ENCODE results near the gene EPB41. TPM values are rescaled to one million over a fixed set of nuclear protein-coding genes. Genes with fewer than 3 reads are reported as not detected.

Gene EPB41
- total RNA-seq, 4 donors from 2014 or later, result 110 to 183 (median 126) TPM

GRCh38 chr1:28893403-28894102 is 20.8 kb upstream of the EPB41 start:
- H3K9me3 ChIP-seq, result no peaks in the 10 kb centered on the region
- H3K36me3 ChIP-seq, result peaks cover 0 to 8% (median 0%) of the 10 kb centered on the region in 3 donors
- H3K4me3 ChIP-seq, result no peak overlapping the region
- peaks cover 0 to 4% (median 0%) of the 10 kb centered on the region in 4 donors for H3K4me1 ChIP-seq
- no peak overlapping the region for H3K27ac ChIP-seq
- TF ChIP-seq CTCF (IDR thresholded peaks at IDR 0.05) (peak in 3 of 6 experiments; percentile 3 to 21 (median 8)), POLR2A (IDR thresholded peaks at IDR 0.05) (no peak)
- DNase-seq, result no peak
- H3K27me3 ChIP-seq, result no peaks in the 10 kb centered on the region

DNA sequence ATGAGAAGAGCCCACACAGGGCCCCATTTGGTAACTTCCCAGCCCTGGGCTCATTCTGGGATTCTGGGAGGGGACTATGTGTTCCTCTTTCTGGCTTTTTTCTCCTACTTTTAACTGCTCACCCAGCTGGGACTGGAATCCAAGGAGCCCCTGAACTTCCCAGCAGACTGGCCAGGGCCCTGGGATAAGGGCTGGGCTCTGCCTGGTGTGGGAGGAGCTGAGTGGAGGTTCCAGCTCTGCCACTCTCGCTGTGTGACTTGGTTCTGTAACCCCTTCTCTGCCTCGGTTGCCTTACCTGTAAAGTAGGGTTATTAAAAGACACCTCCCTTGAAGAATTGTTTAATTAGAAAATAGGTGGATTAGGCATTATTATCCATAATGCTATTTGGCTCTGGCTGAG is 19.6 kb upstream of the EPB41 start:
- Histone ChIP-seq H3K9me3 (no peaks in the 10 kb centered on the region), H3K27ac (no peak overlapping the region), H3K36me3 (peaks cover 0 to 8% (median 0%) of the 10 kb centered on the region in 3 donors), H3K4me1 (peaks cover 0 to 4% (median 0%) of the 10 kb centered on the region in 4 donors), H3K27me3 (no peaks in the 10 kb centered on the region), H3K4me3 (no peak overlapping the region)
- DNase-seq, result no peak
- no peak for TF ChIP-seq CTCF (IDR thresholded peaks at IDR 0.05)

DNA sequence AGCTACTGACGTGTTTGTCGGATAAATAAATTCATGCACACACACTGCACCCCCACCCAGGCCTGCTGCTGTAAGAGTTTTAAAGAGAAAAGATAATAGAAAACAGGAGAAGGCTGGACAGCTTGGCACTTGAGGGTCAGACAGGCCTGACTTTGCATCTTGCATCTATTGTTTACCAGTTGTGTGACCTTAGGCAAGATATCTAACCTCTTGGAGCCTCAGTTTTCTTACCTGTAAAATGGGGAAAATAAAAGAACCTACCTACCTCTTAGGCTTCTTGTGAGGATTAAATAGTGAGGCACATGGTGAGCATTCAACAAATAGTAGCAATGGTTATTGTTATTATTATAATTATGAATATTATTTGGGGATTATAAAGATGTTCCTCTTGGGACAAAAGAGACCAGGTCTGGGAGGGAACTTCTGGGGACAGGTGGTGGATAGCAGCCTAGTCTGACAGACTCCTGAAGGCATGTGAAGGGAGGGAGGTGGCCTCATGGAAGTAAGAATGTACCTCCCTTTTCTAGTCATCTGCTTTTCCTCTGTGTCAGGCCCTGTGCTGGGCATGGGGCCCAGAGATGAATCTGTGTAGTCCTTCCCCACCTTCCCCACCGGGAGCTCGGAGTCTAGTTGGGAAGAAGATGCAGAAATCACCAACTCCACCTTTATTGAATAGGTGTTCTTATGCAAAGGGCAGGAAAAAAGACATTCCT is 18.3 kb upstream of the EPB41 start:
- TF ChIP-seq CTCF (IDR thresholded peaks at IDR 0.05) (no peak), POLR2A (IDR thresholded peaks at IDR 0.05) (no peak)
- H3K27ac ChIP-seq, result no peak overlapping the region
- no peaks in the 10 kb centered on the region for H3K27me3 ChIP-seq
- no peak overlapping the region for H3K4me3 ChIP-seq
- no peaks in the 10 kb centered on the region for H3K9me3 ChIP-seq
- H3K4me1 ChIP-seq, result peaks cover 0 to 4% (median 0%) of the 10 kb centered on the region in 4 donors
- DNase-seq, result no peak
- H3K36me3 ChIP-seq, result peaks cover 0 to 8% (median 0%) of the 10 kb centered on the region in 3 donors

- peaks cover 0 to 4% (median 0%) of the 10 kb centered on the region in 4 donors for H3K4me1 ChIP-seq
- H3K9me3 ChIP-seq, result no peaks in the 10 kb centered on the region
- TF ChIP-seq POLR2A (IDR thresholded peaks at IDR 0.05) (no peak), CTCF (IDR thresholded peaks at IDR 0.05) (no peak)
- H3K4me3 ChIP-seq, result no peak overlapping the region
- no peaks in the 10 kb centered on the region for H3K27me3 ChIP-seq
- no peak for DNase-seq
- peaks cover 0 to 8% (median 0%) of the 10 kb centered on the region in 3 donors for H3K36me3 ChIP-seq
- no peak overlapping the region for H3K27ac ChIP-seq
Observed at GRCh38 chr1:28896609-28896986, 17.8 kb upstream of the EPB41 start.

DNA sequence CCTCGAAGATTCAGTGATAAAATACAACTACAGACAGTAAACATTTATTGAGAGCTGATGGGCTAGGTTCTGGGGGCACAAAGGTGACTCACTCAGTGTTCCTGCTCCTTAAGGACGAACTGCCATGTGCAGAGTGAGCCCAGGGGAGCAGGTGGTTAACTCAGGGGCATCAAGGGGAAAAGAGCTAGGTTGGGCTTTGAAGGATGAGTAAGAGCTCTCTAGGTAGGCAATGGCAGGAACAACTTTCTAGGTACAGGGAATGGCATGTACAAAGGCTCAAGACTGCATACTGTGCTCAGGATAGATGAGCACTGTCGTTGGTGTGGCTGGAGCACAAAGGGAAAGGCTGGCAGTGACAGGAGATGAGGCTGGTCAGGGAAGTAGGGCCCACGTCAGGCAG is 16.6 kb upstream of the EPB41 start:
- H3K36me3 ChIP-seq, result peaks cover 0 to 8% (median 0%) of the 10 kb centered on the region in 3 donors
- DNase-seq, result no peak
- H3K27me3 ChIP-seq, result no peaks in the 10 kb centered on the region
- no peak overlapping the region for H3K27ac ChIP-seq
- no peaks in the 10 kb centered on the region for H3K9me3 ChIP-seq
- peaks cover 0 to 4% (median 0%) of the 10 kb centered on the region in 4 donors for H3K4me1 ChIP-seq
- H3K4me3 ChIP-seq, result no peak overlapping the region
- TF ChIP-seq POLR2A (IDR thresholded peaks at IDR 0.05), result no peak
- no peak for TF ChIP-seq CTCF (IDR thresholded peaks at IDR 0.05)

Data from Peyer's patch (tissue), 4 donors.